Measurements from ENCODE around the gene NFATC1. TPM values are rescaled to one million over a fixed set of nuclear protein-coding genes. Genes with fewer than 3 reads are reported as not detected.

Gene NFATC1
- total RNA-seq, 4 donors from 2014 or later = 10.1 to 15.0 (median 12.7) TPM

DNA sequence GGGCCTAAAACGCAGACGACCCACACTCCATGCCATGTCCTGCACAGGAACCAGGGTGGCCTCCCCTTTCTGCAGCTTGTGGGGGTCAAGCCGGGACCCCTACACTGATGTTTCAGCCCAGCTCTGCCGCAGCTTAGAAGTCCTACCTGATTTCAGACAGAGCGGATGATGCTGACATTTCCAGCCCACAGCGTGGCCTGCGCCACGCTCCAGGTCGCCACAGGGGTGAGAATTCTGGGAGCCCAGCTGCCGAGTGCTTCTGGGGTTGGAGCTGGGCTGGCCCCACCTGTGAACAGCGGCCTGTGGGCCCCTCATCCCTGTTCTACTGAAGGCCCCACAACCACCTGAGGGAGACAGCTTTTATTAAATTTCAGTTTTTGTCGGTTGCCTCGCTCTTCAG lies 77.2 kb downstream of the NFATC1 start:
- H3K4me1 ChIP-seq = no peaks in the 10 kb centered on the region
- intact Hi-C loops (cut with DNase I) = no loop called here
- 96 to 99% methylated on average over 9 to 12 of the region's 13 CpGs for WGBS, 2 donors
- DNase-seq = no peak
- H3K4me3 ChIP-seq (replicated peaks in 1 of 3) = no peak overlapping the region
- peaks cover 0 to 9% of the 10 kb centered on the region in 2 donors for H3K36me3 ChIP-seq
- H3K27ac ChIP-seq = no peak overlapping the region
- TF ChIP-seq, protein P1, sequence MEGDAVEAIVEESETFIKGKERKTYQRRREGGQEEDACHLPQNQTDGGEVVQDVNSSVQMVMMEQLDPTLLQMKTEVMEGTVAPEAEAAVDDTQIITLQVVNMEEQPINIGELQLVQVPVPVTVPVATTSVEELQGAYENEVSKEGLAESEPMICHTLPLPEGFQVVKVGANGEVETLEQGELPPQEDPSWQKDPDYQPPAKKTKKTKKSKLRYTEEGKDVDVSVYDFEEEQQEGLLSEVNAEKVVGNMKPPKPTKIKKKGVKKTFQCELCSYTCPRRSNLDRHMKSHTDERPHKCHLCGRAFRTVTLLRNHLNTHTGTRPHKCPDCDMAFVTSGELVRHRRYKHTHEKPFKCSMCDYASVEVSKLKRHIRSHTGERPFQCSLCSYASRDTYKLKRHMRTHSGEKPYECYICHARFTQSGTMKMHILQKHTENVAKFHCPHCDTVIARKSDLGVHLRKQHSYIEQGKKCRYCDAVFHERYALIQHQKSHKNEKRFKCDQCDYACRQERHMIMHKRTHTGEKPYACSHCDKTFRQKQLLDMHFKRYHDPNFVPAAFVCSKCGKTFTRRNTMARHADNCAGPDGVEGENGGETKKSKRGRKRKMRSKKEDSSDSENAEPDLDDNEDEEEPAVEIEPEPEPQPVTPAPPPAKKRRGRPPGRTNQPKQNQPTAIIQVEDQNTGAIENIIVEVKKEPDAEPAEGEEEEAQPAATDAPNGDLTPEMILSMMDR (IDR thresholded peaks at IDR 0.05) = no peak
- no peak for TF ChIP-seq POLR2A (IDR thresholded peaks at IDR 0.05)
- no peaks in the 10 kb centered on the region for H3K9me3 ChIP-seq
- H3K27me3 ChIP-seq = no peaks in the 10 kb centered on the region

DNA sequence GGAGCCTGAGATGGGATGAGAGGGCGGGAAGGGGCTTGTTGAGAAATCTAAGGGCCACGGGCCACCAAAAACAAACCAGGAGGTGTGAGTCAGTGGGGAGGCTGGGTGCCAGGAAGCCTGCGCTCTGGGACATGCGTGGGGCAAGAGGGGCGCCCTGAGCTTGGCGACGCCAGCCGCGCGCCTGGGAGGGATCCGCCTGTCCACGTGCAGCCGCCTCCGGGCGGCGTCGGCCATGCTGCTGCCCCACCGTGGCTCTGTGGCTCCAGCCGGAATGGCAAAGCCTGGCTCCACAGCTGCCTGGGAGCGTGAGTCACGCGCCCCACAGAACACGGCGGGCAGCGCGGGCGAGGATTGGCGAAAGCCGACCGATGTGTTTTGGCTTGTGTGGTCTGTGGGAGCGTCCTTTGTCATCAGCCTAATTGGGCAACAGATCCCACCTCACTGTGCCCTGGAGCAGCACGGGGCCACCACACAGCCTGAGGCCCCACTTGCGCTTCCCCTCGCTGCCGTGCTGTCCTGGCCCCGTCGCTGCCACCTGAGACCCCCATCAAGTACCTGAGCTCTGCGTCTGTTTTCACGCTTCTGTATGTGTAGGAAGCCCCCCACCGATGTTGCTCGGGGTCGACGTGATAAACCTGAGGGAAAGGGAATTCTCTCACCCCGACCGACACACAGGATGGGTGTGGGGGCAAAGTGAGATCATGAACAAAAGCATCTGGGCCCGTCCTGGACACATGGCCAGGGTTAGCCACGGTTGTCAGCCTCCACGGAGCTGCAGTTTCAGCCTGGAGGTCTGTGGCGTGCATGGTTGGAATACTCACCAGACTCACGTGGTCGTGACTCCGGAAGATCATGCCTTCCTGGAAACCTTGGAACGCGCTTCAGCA lies 80.5 kb downstream of the NFATC1 start:
- 94% methylated on average over 41 to 54 of the region's 54 CpGs for WGBS, 2 donors
- H3K4me1 ChIP-seq = no peaks in the 10 kb centered on the region
- H3K27ac ChIP-seq = no peak overlapping the region
- no peak overlapping the region for H3K4me3 ChIP-seq (replicated peaks in 1 of 3)
- no peaks in the 10 kb centered on the region for H3K36me3 ChIP-seq
- intact Hi-C loops (cut with DNase I) = no loop called here
- no peak for TF ChIP-seq POLR2A (IDR thresholded peaks at IDR 0.05)
- TF ChIP-seq, protein P1 (IDR thresholded peaks at IDR 0.05) = no peak
- no peaks in the 10 kb centered on the region for H3K9me3 ChIP-seq
- DNase-seq = no peak
- H3K27me3 ChIP-seq = no peaks in the 10 kb centered on the region

DNA sequence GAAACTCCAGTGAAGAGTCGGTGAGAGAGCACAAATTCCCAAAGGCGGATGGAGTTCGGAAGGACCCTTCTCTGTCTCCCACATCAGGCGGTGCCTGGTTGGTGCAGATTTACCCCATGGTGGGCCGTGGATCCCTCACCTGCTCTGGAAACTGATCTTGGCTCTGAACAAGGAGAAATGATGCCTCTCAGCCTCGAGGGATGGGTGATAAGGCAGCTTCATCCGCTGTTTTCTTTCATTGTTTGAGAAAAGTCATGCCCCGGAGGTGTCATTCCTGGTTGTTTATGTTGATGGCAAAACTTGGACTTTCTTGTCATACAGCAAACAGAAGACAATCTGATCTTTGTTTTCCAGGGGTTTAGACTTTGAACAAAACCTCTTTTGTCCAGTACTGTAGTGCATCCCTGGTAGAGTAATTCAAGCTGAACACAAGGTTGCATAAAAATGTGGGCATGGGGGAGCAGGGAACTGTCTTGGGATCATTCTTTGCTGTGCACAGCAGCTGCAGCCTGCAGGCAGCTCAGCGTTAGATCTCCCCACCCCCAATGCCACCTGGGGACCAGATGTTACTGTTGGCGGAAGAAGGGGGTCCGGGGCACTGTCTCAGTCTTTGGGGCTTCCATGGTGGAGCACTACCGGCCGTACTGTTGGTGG lies 81.3 kb downstream of the NFATC1 start:
- Histone ChIP-seq H3K27me3 (no peaks in the 10 kb centered on the region), H3K36me3 (no peaks in the 10 kb centered on the region), H3K9me3 (no peaks in the 10 kb centered on the region), H3K27ac (no peak overlapping the region), H3K4me3 (replicated peaks in 1 of 3) (no peak overlapping the region), H3K4me1 (no peaks in the 10 kb centered on the region)
- intact Hi-C loops (cut with DNase I) = no loop called here
- no peak for DNase-seq
- WGBS, 2 donors = 86 to 90% methylated on average over 9 to 13 of the region's 13 CpGs
- TF ChIP-seq, protein P1 (IDR thresholded peaks at IDR 0.05) = no peak
- no peak for TF ChIP-seq POLR2A (IDR thresholded peaks at IDR 0.05)

DNA sequence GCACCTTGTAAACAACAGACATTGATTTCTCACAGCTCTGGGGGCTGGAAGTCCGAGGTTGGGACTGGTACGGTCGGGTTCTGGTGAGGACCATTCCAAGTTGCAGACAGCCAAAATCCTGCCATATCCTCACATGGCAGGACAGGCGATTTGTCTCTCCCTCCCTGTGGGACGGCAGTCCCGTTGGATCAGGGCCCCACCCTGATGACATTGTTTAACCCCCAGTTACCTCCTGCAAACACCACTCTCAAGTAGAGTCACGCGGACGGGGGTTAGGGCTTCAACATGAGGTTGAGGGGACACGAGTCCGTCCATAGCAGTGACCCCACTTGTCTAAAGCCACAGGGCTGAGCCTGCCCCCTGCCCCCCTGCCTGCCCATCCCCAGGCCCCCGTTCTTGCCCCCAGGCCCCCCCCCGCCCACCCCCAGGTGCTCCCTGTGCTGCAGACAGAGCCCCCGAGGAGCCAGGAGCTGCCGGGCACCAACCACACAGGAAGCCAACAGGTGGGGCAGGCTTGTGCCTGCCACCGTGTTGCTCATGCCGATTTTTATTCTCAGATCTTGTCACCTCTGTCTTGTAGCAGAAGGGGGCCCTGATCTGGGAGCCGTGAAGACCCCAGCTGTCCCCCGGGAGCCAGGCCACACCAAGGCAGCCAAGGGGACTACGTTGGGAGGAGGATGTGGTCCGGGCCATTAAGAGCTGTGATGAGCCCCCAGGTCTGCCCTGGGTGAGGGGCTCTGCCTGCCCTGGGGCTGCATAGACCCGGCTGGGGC lies 82.2 kb downstream of the NFATC1 start:
- Histone ChIP-seq H3K36me3 (no peaks in the 10 kb centered on the region), H3K27ac (no peak overlapping the region), H3K27me3 (no peaks in the 10 kb centered on the region), H3K4me1 (no peaks in the 10 kb centered on the region), H3K4me3 (replicated peaks in 1 of 3) (no peak overlapping the region), H3K9me3 (no peaks in the 10 kb centered on the region)
- DNase-seq = no peak
- TF ChIP-seq, protein P1 (IDR thresholded peaks at IDR 0.05) = no peak
- no peak for TF ChIP-seq POLR2A (IDR thresholded peaks at IDR 0.05)
- 84 to 94% methylated on average over 14 to 17 of the region's 22 CpGs for WGBS, 2 donors
- intact Hi-C loops (cut with DNase I) = no loop called here

Measured in thyroid gland (tissue), 4 donors.